Left ventricle myocardium inferior (tissue), 1 donor: ENCODE measurements around the gene AHNAK. TPM values are rescaled to one million over a fixed set of nuclear protein-coding genes. Genes with fewer than 3 reads are reported as not detected.
"Not testable (repeated sequence)": the region's sequence is repeated elsewhere in the genome, so short reads cannot be mapped to it uniquely, and the experiment has no call there.

ENCODE experiments used
- DNase-seq: peaks from one replicate; pipeline ENCODE4 v3.0.0-alpha.2; 2020
- H3K27ac ChIP-seq: fragments of 200-600 bp; replicated peaks from 2 replicates; pipeline ENCODE4 v1.8.0; 2021
- H3K27me3 ChIP-seq: fragments of 200-600 bp; 2 replicates; pipeline ENCODE4 v1.8.0; 2021; ENCODE audit warnings: low read depth
- H3K36me3 ChIP-seq: fragments of 200-600 bp; 2 replicates; pipeline ENCODE4 v1.8.0; 2021
- H3K4me1 ChIP-seq: fragments of 200-600 bp; 2 replicates; pipeline ENCODE4 v1.8.0; 2021
- H3K4me3 ChIP-seq: fragments of 200-600 bp; 2 replicates; pipeline ENCODE4 v1.8.0; 2021; ENCODE audit warnings: mild to moderate bottlenecking, moderate library complexity
- H3K9me3 ChIP-seq: fragments of 200-600 bp; replicated peaks from 2 replicates; pipeline ENCODE4 v1.8.0; 2021
- CTCF ChIP-seq: fragments of 200-600 bp; IDR thresholded peaks from 2 replicates; pipeline ENCODE4 v1.8.0; 2021; ENCODE audit warnings: antibody characterized with exemption, mild to moderate bottlenecking, borderline replicate concordance
- intact Hi-C: fragments of 100-400 bp; cut with micrococcal nuclease; formaldehyde crosslinking; loops from one replicate; pipeline ENCODE4 v1.11.0; 2022
- microRNA-seq: library from miRNA; unstranded; fragments of <30 nt; microRNA quantifications from one replicate; pipeline ENCODE4 v1.2.0, GENCODE V29; 2020
- total RNA-seq: library from RNA; stranded (reverse); fragmentation: NEBNext Ultra II Directional; extraction: Animal tissue kit (Norgen Biotek cat#: 25700); gene quantifications from one replicate; pipeline ENCODE4 v1.2.1, GENCODE V29; 2021
- donor health status: DM: no; HTN: yes; CAD: no; lungs with severe emphysema.

Gene AHNAK
- total RNA-seq, 1 donor from 2014 or later: 290 TPM

GRCh38 chr11:62390722-62391121 is 155.9 kb downstream of the AHNAK start:
- H3K27ac ChIP-seq: no peak overlapping the region
- no peak for TF ChIP-seq CTCF
- H3K4me1 ChIP-seq: peaks cover 11% of the 10 kb centered on the region
- H3K9me3 ChIP-seq: no peaks in the 10 kb centered on the region
- no peak for DNase-seq
- H3K4me3 ChIP-seq: no peak overlapping the region
- intact Hi-C loops: loop anchor here (10.0 kb wide), 1 partner anchor 154 kb away; the partner anchor contains the start of gene AHNAK
- no peaks in the 10 kb centered on the region for H3K27me3 ChIP-seq
- no peaks in the 10 kb centered on the region for H3K36me3 ChIP-seq

- Histone ChIP-seq H3K27ac (no peak overlapping the region), H3K36me3 (no peaks in the 10 kb centered on the region), H3K4me3 (no peak overlapping the region), H3K27me3 (no peaks in the 10 kb centered on the region), H3K9me3 (no peaks in the 10 kb centered on the region), H3K4me1 (peaks cover 6% of the 10 kb centered on the region)
- intact Hi-C loops: loop anchor here (10.0 kb wide), 1 partner anchor 155 kb away; the partner anchor contains the start of gene AHNAK
- no peak for TF ChIP-seq CTCF
- no peak for DNase-seq
These were observed 156.4 kb downstream of the AHNAK start for GRCh38 chr11:62390237-62390636.

GRCh38 chr11:62388999-62389398 is 157.6 kb downstream of the AHNAK start:
- intact Hi-C loops: loop anchor here (10.0 kb wide), 1 partner anchor 306 kb away; no protein-coding TSS in a partner anchor
- Histone ChIP-seq H3K9me3 (no peaks in the 10 kb centered on the region), H3K4me1 (no peaks in the 10 kb centered on the region), H3K27me3 (no peaks in the 10 kb centered on the region), H3K36me3 (no peaks in the 10 kb centered on the region), H3K4me3 (no peak overlapping the region), H3K27ac (no peak overlapping the region)
- TF ChIP-seq CTCF: no peak
- DNase-seq: no peak

GRCh38 chr11:62387381-62387780 is 159.2 kb downstream of the AHNAK start:
- H3K4me1 ChIP-seq: no peaks in the 10 kb centered on the region
- no peak for TF ChIP-seq CTCF
- no peak overlapping the region for H3K27ac ChIP-seq
- DNase-seq: no peak
- H3K4me3 ChIP-seq: no peak overlapping the region
- H3K36me3 ChIP-seq: no peaks in the 10 kb centered on the region
- H3K27me3 ChIP-seq: no peaks in the 10 kb centered on the region
- intact Hi-C loops: loop anchor here (10.0 kb wide), 1 partner anchor 307 kb away; no protein-coding TSS in a partner anchor
- no peaks in the 10 kb centered on the region for H3K9me3 ChIP-seq

- not testable (repeated sequence) for H3K4me1 ChIP-seq, H3K9me3 ChIP-seq, DNase-seq, H3K36me3 ChIP-seq, H3K27me3 ChIP-seq, H3K4me3 ChIP-seq, H3K27ac ChIP-seq
- intact Hi-C loops: loop anchor here (10.0 kb wide), 1 partner anchor 309 kb away; no protein-coding TSS in a partner anchor
These were observed 160.5 kb downstream of the AHNAK start for GRCh38 chr11:62386083-62386482.

- no peak for TF ChIP-seq CTCF
- intact Hi-C loops: loop anchor here (10.0 kb wide), 1 partner anchor 311 kb away; no protein-coding TSS in a partner anchor
- no peaks in the 10 kb centered on the region for H3K27me3 ChIP-seq
- H3K4me3 ChIP-seq: no peak overlapping the region
- DNase-seq: no peak
- no peaks in the 10 kb centered on the region for H3K36me3 ChIP-seq
- no peaks in the 10 kb centered on the region for H3K9me3 ChIP-seq
- peaks cover 7% of the 10 kb centered on the region for H3K4me1 ChIP-seq
- no peak overlapping the region for H3K27ac ChIP-seq
These were observed 162.8 kb downstream of the AHNAK start for GRCh38 chr11:62383822-62384221.

Small RNA genes lying within 50 kb of the gene (microRNA-seq; reads per million reads assigned to microRNA genes)
- 0.94 reads per million for gene MIR6747

Other genes starting within 250 kb of the AHNAK start
- not detected for gene SCGB1D4, start 247.7 kb downstream of the AHNAK start, total RNA-seq
- 4.6 TPM for gene ASRGL1, start 209.4 kb downstream of the AHNAK start, total RNA-seq
- gene SCGB1A1, start 127.8 kb downstream of the AHNAK start, total RNA-seq: not detected
- 958 TPM for gene EEF1G, start 27.1 kb upstream of the AHNAK start, total RNA-seq
- 12.5 TPM for gene TUT1, start 44.7 kb upstream of the AHNAK start, total RNA-seq
- 26.3 TPM for gene MTA2, start 55.1 kb upstream of the AHNAK start, total RNA-seq
- 14.6 TPM for gene EML3, start 66.0 kb upstream of the AHNAK start, total RNA-seq
- gene ROM1, start 66.5 kb upstream of the AHNAK start, total RNA-seq: 2.0 TPM
- gene B3GAT3, start 75.2 kb upstream of the AHNAK start, total RNA-seq: 13.2 TPM
- 90.2 TPM for gene GANAB, start 99.8 kb upstream of the AHNAK start, total RNA-seq
- gene INTS5, start 106.5 kb upstream of the AHNAK start, total RNA-seq: 10.1 TPM
- gene C11orf98, start 118.4 kb upstream of the AHNAK start, total RNA-seq: 31.1 TPM
- 5.0 TPM for gene CSKMT, start 118.5 kb upstream of the AHNAK start, total RNA-seq
- gene UQCC3, start 124.9 kb upstream of the AHNAK start, total RNA-seq: 6.9 TPM
- 2.1 TPM for gene LBHD1, start 125.5 kb upstream of the AHNAK start, total RNA-seq
- gene UBXN1, start 132.3 kb upstream of the AHNAK start, total RNA-seq: 82.3 TPM
- gene LRRN4CL, start 142.7 kb upstream of the AHNAK start, total RNA-seq: 2.7 TPM
- 18.4 TPM for gene BSCL2, start 160.6 kb upstream of the AHNAK start, total RNA-seq
- gene GNG3, start 160.9 kb upstream of the AHNAK start, total RNA-seq: not detected
- 37.6 TPM for gene HNRNPUL2, start 180.7 kb upstream of the AHNAK start, total RNA-seq
- gene TTC9C, start 181.7 kb upstream of the AHNAK start, total RNA-seq: 12.9 TPM
- gene ZBTB3, start 207.4 kb upstream of the AHNAK start, total RNA-seq: 9.5 TPM
- gene POLR2G, start 214.8 kb upstream of the AHNAK start, total RNA-seq: 43.4 TPM
- 8.0 TPM for gene TAF6L, start 224.6 kb upstream of the AHNAK start, total RNA-seq
- 20.5 TPM for gene TMEM179B, start 240.6 kb upstream of the AHNAK start, total RNA-seq
- 24.1 TPM for gene TMEM223, start 245.2 kb upstream of the AHNAK start, total RNA-seq